Measurements from ENCODE around the gene ARHGEF2.

Gene ARHGEF2

GRCh38 chr1:155970531-155971167 lies 7.7 kb downstream of the ARHGEF2 start:
- DNase-seq, result peak; percentile 93

- no peak for DNase-seq
Measured at GRCh38 chr1:155969377-155969791, 9.0 kb downstream of the ARHGEF2 start.

GRCh38 chr1:155968670-155969069 lies 9.7 kb downstream of the ARHGEF2 start:
- DNase-seq, result no peak

GRCh38 chr1:155968051-155968400 lies 10.3 kb downstream of the ARHGEF2 start:
- DNase-seq, result no peak

GRCh38 chr1:155967341-155968050 lies 10.9 kb downstream of the ARHGEF2 start:
- DNase-seq, result no peak

GRCh38 chr1:155966750-155967149 lies 11.6 kb downstream of the ARHGEF2 start:
- DNase-seq, result no peak

- DNase-seq, result no peak
Measured at GRCh38 chr1:155966135-155966534, 12.2 kb downstream of the ARHGEF2 start.

- no peak for DNase-seq
Measured at GRCh38 chr1:155964193-155964592, 14.2 kb downstream of the ARHGEF2 start.

GRCh38 chr1:155962599-155963211 lies 15.6 kb downstream of the ARHGEF2 start:
- DNase-seq, result peak; percentile 58

- peak; percentile 98 for DNase-seq
Measured at GRCh38 chr1:155961937-155962336, 16.4 kb downstream of the ARHGEF2 start.

GRCh38 chr1:155960081-155960745 lies 18.1 kb downstream of the ARHGEF2 start:
- DNase-seq, result no peak

- no peak for DNase-seq
Measured at GRCh38 chr1:155957411-155957915, 20.9 kb downstream of the ARHGEF2 start.

GRCh38 chr1:155954645-155955044 lies 23.7 kb downstream of the ARHGEF2 start:
- no peak for DNase-seq

- no peak for DNase-seq
Measured at GRCh38 chr1:155952505-155952890, 25.8 kb downstream of the ARHGEF2 start.

- no peak for DNase-seq
Measured at GRCh38 chr1:155951753-155952504, 26.4 kb downstream of the ARHGEF2 start.

GRCh38 chr1:155950829-155951228 lies 27.5 kb downstream of the ARHGEF2 start:
- no peak for DNase-seq

- DNase-seq, result no peak
Measured at GRCh38 chr1:155947741-155948140, 30.6 kb downstream of the ARHGEF2 start.

- no peak for DNase-seq
Measured at GRCh38 chr1:155947292-155947691, 31.1 kb downstream of the ARHGEF2 start.

- DNase-seq, result no peak
Measured at GRCh38 chr1:155946633-155947219, 31.6 kb downstream of the ARHGEF2 start.

GRCh38 chr1:155944444-155944799 lies 33.9 kb downstream of the ARHGEF2 start:
- no peak for DNase-seq

GRCh38 chr1:155942578-155943141 lies 35.7 kb downstream of the ARHGEF2 start:
- DNase-seq, result no peak

Measured in EL (cell line).